Measurements from ENCODE around the gene CTDNEP1.

- no peak for TF ChIP-seq POLR2A (IDR thresholded peaks at IDR 0.05)
- TF ChIP-seq CTCF (IDR thresholded peaks at IDR 0.05) = no peak
- TF ChIP-seq POLR2AphosphoS5 (IDR thresholded peaks at IDR 0.05) = no peak
Measured at GRCh38 chr17:7233701-7234082, 17.8 kb downstream of the CTDNEP1 start.
